Measurements from ENCODE around the gene NBPF9. TPM values are rescaled to one million over a fixed set of nuclear protein-coding genes. Genes with fewer than 3 reads are reported as not detected.
"Not testable (repeated sequence)": the region's sequence is repeated elsewhere in the genome, so short reads cannot be mapped to it uniquely, and the experiment has no call there.

The NBPF9 gene
- 1 to 10 TPM; 2.7 to 5.6 TPM for total RNA-seq

- DNase-seq (ENCODE audit: low spot score), result peak; percentile 61
- peak within 1 kb of the TSS in 1 of 2 donors; percentile 81 for H3K27ac ChIP-seq
- TF ChIP-seq CTCF (IDR thresholded peaks at IDR 0.05), result peak in 1 of 2 donors; percentile 19
- peak within 1 kb of the TSS; percentile 36 to 58 for H3K4me3 ChIP-seq
- H3K9me3 ChIP-seq, H3K4me1 ChIP-seq, H3K36me3 ChIP-seq, H3K27me3 ChIP-seq: not testable (repeated sequence)
These were observed at the start of gene NBPF9 for GRCh38 chr1:149103109-149104081. Gene NBPF9 (minus strand): TSS chr1:149103551. CDS start chr1:149082139, 21,412 bp downstream.

GRCh38 chr1:149149909-149150308, 46.6 kb upstream of the NBPF9 start:
- H3K27me3 ChIP-seq; H3K4me1 ChIP-seq; DNase-seq (ENCODE audit: low spot score); H3K9me3 ChIP-seq; H3K4me3 ChIP-seq; H3K36me3 ChIP-seq; H3K27ac ChIP-seq: not testable (repeated sequence)

- not testable (repeated sequence) for H3K36me3 ChIP-seq; DNase-seq (ENCODE audit: low spot score); H3K27ac ChIP-seq; H3K4me1 ChIP-seq; H3K9me3 ChIP-seq; H3K27me3 ChIP-seq; H3K4me3 ChIP-seq
These were observed 34.2 kb upstream of the NBPF9 start for GRCh38 chr1:149137585-149137984.

GRCh38 chr1:149130938-149131337, 27.6 kb upstream of the NBPF9 start:
- H3K27me3 ChIP-seq; H3K4me1 ChIP-seq; H3K36me3 ChIP-seq; H3K4me3 ChIP-seq; H3K9me3 ChIP-seq; H3K27ac ChIP-seq; DNase-seq (ENCODE audit: low spot score): not testable (repeated sequence)

GRCh38 chr1:149129245-149129644, 25.9 kb upstream of the NBPF9 start:
- H3K4me1 ChIP-seq; H3K27me3 ChIP-seq; DNase-seq (ENCODE audit: low spot score); H3K9me3 ChIP-seq; H3K4me3 ChIP-seq; H3K27ac ChIP-seq; H3K36me3 ChIP-seq: not testable (repeated sequence)

- DNase-seq (ENCODE audit: low spot score); H3K27me3 ChIP-seq; H3K9me3 ChIP-seq; H3K36me3 ChIP-seq; H3K4me1 ChIP-seq; H3K4me3 ChIP-seq; H3K27ac ChIP-seq: not testable (repeated sequence)
These were observed 23.3 kb upstream of the NBPF9 start for GRCh38 chr1:149126555-149127145.

- not testable (repeated sequence) for H3K36me3 ChIP-seq; H3K9me3 ChIP-seq; H3K4me1 ChIP-seq; H3K27me3 ChIP-seq; H3K4me3 ChIP-seq; H3K27ac ChIP-seq; DNase-seq (ENCODE audit: low spot score)
These were observed 20.9 kb upstream of the NBPF9 start for GRCh38 chr1:149123948-149124926.

GRCh38 chr1:149112828-149113227, 9.5 kb upstream of the NBPF9 start:
- H3K36me3 ChIP-seq; DNase-seq (ENCODE audit: low spot score); H3K4me3 ChIP-seq; H3K27me3 ChIP-seq; H3K27ac ChIP-seq; H3K4me1 ChIP-seq; H3K9me3 ChIP-seq: not testable (repeated sequence)

- H3K36me3 ChIP-seq; H3K27ac ChIP-seq; H3K4me1 ChIP-seq; H3K9me3 ChIP-seq; DNase-seq (ENCODE audit: low spot score); H3K4me3 ChIP-seq; H3K27me3 ChIP-seq: not testable (repeated sequence)
These were observed 7.0 kb upstream of the NBPF9 start for GRCh38 chr1:149110343-149110742.

- not testable (repeated sequence) for H3K27ac ChIP-seq; DNase-seq (ENCODE audit: low spot score); H3K36me3 ChIP-seq
These were observed 777 bp downstream of the NBPF9 start for GRCh38 chr1:149102574-149102973.

GRCh38 chr1:149098276-149098675, 5.1 kb downstream of the NBPF9 start:
- not testable (repeated sequence) for H3K4me3 ChIP-seq; H3K36me3 ChIP-seq; H3K4me1 ChIP-seq; H3K27me3 ChIP-seq; H3K27ac ChIP-seq; H3K9me3 ChIP-seq; DNase-seq (ENCODE audit: low spot score)

More at GRCh38 chr1:149102574-149102973, 777 bp downstream of the NBPF9 start:
- H3K27me3 ChIP-seq, H3K4me1 ChIP-seq, H3K9me3 ChIP-seq: not testable (repeated sequence)
- peak overlapping the region in 1 of 2 donors; percentile 58 for H3K4me3 ChIP-seq

GRCh38 chr1:149093155-149093554, 10.2 kb downstream of the NBPF9 start:
- not testable (repeated sequence) for H3K36me3 ChIP-seq; H3K27ac ChIP-seq; H3K27me3 ChIP-seq; H3K4me1 ChIP-seq; H3K9me3 ChIP-seq; H3K4me3 ChIP-seq; DNase-seq (ENCODE audit: low spot score)
